D721Med (cell line): Measurements from ENCODE around the gene RPS6KA2.

Experiments
- DNase-seq: peaks from one replicate; pipeline ENCODE4 v3.0.0; 2011; ENCODE audit warnings: low spot score; ENCODE audit not compliant: insufficient read length
- FAIRE-seq: peaks from 2 replicates; lab custom pipeline; 2011; peaks lifted over from hg19 to GRCh38; lab: Jason Lieb, UNC
- CTCF ChIP-seq: IDR thresholded peaks from 2 replicates; pipeline ENCODE4 v1.5.1; 2012; ENCODE audit warnings: mild to moderate bottlenecking, control low read depth; ENCODE audit not compliant: insufficient read depth; ENCODE audit errors: missing control alignments

The RPS6KA2 gene

GRCh38 chr6:166608774-166609173, 18.3 kb downstream of the RPS6KA2 start:
- FAIRE-seq, result no peak
- no peak for TF ChIP-seq CTCF
- DNase-seq, result no peak

- no peak for FAIRE-seq
- DNase-seq, result no peak
- no peak for TF ChIP-seq CTCF
Observed at GRCh38 chr6:166605752-166606151, 21.3 kb downstream of the RPS6KA2 start.

GRCh38 chr6:166604911-166605310, 22.1 kb downstream of the RPS6KA2 start:
- no peak for DNase-seq
- no peak for TF ChIP-seq CTCF
- no peak for FAIRE-seq

- TF ChIP-seq CTCF, result no peak
- FAIRE-seq (no peak), DNase-seq (no peak)
Observed at GRCh38 chr6:166604328-166604727, 22.7 kb downstream of the RPS6KA2 start.

- no peak for TF ChIP-seq CTCF
- FAIRE-seq, result no peak
- no peak for DNase-seq
Observed at GRCh38 chr6:166603043-166603690, 23.9 kb downstream of the RPS6KA2 start.

- FAIRE-seq (no peak), DNase-seq (no peak)
- no peak for TF ChIP-seq CTCF
Observed at GRCh38 chr6:166601956-166602355, 25.1 kb downstream of the RPS6KA2 start.

- DNase-seq (no peak), FAIRE-seq (no peak)
- TF ChIP-seq CTCF, result no peak
Observed at GRCh38 chr6:166600931-166601330, 26.1 kb downstream of the RPS6KA2 start.
